Prostate gland (tissue), 2 donors: ENCODE data around the gene CAMK2N1.

Experiments
- CTCF ChIP-seq, 4 experiments: fragments of 200-600 bp in 2 of 4; fragments of 450-650 bp in 2 of 4; sonication (generic) in 2 of 4; IDR thresholded peaks; 1 replicate in 3 of 4; 2 replicates in 1 of 4; pipeline ENCODE4 v1.5.1; 2016 to 2019; ENCODE audit warnings: antibody characterized with exemption in 4 of 4, mild to moderate bottlenecking in 2 of 4, moderate library complexity in 2 of 4
- POLR2A ChIP-seq: fragments of 450-650 bp; IDR thresholded peaks from one replicate; pipeline ENCODE4 v1.6.1; 2016; ENCODE audit warnings: antibody characterized with exemption, mild to moderate bottlenecking
- POLR2AphosphoS5 ChIP-seq: sonication (generic); formaldehyde crosslinking; IDR thresholded peaks from one replicate; pipeline ENCODE4 v1.6.1; 2017; ENCODE audit warnings: antibody characterized with exemption

- TF ChIP-seq POLR2A (no peak), CTCF (IDR thresholded peaks at IDR 0.05) (no peak), POLR2AphosphoS5 (no peak)
Observed at GRCh38 chr1:20492751-20493150, 6.7 kb upstream of the CAMK2N1 start.
